ENCODE data around the gene GNPTAB.

Gene GNPTAB

DNA sequence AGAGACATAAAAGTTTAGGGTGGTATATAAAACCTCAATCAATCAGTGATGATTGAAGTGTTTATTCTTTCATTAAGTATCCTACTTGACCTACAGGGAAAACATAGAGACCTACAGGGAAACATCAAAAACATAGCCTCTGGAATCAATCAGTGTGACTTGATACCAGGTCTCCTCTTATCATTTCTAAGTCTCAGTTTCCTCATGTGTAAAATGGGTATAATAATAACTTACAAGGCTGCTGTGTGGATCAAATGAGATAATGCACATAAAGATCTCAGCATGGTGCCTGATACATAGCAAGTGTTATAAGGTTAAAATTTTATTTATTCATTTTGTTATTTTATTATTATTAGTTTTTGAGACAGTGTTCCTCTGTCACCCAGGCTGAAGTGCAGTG, 22.2 kb upstream of the GNPTAB start:
- no peak overlapping the region for H3K4me3 ChIP-seq (ENCODE audit: control insufficient read depth, low read depth, low read length)
- TF ChIP-seq, protein P1, sequence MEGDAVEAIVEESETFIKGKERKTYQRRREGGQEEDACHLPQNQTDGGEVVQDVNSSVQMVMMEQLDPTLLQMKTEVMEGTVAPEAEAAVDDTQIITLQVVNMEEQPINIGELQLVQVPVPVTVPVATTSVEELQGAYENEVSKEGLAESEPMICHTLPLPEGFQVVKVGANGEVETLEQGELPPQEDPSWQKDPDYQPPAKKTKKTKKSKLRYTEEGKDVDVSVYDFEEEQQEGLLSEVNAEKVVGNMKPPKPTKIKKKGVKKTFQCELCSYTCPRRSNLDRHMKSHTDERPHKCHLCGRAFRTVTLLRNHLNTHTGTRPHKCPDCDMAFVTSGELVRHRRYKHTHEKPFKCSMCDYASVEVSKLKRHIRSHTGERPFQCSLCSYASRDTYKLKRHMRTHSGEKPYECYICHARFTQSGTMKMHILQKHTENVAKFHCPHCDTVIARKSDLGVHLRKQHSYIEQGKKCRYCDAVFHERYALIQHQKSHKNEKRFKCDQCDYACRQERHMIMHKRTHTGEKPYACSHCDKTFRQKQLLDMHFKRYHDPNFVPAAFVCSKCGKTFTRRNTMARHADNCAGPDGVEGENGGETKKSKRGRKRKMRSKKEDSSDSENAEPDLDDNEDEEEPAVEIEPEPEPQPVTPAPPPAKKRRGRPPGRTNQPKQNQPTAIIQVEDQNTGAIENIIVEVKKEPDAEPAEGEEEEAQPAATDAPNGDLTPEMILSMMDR (conservative IDR thresholded peaks at IDR 0.05; ENCODE audit: control insufficient read depth, insufficient read depth, low read depth, low read length) = no peak
- DNase-seq (ENCODE audit: low read depth) = no peak

- no peak for DNase-seq (ENCODE audit: low read depth)
- H3K4me3 ChIP-seq (ENCODE audit: control insufficient read depth, low read depth, low read length) = no peak overlapping the region
- TF ChIP-seq, protein P1 (conservative IDR thresholded peaks at IDR 0.05; ENCODE audit: control insufficient read depth, insufficient read depth, low read depth, low read length) = no peak
Observed at GRCh38 chr12:101850199-101850598, 19.4 kb upstream of the GNPTAB start.

- TF ChIP-seq, protein P1 (conservative IDR thresholded peaks at IDR 0.05; ENCODE audit: control insufficient read depth, insufficient read depth, low read depth, low read length) = no peak
- DNase-seq (ENCODE audit: low read depth) = no peak
- no peak overlapping the region for H3K4me3 ChIP-seq (ENCODE audit: control insufficient read depth, low read depth, low read length)
Observed at GRCh38 chr12:101847325-101847724, 16.6 kb upstream of the GNPTAB start.

GRCh38 chr12:101845137-101845711, 14.5 kb upstream of the GNPTAB start:
- H3K4me3 ChIP-seq (ENCODE audit: control insufficient read depth, low read depth, low read length) = no peak overlapping the region
- TF ChIP-seq, protein P1 (conservative IDR thresholded peaks at IDR 0.05; ENCODE audit: control insufficient read depth, insufficient read depth, low read depth, low read length) = no peak
- no peak for DNase-seq (ENCODE audit: low read depth)

DNA sequence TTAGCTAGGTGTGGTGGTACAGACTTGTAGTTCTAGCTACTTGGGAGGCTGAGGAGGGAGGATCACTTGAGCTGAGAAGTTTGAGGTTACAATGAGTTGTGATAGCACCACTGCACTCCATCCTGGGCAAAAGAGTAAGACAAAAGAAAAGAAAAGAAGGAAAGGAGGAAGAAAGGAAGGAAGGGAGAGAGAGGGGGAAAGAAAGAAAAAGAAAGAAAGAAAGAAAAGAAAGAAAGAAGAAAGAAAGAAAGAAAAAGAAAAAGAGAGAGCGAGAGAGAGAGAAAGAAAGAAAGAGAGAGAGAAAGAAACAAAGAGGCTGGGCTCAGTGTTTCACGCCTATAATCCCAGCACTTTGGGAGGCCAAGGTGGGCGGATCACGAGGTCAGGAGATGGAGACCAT, 10.3 kb upstream of the GNPTAB start:
- H3K4me3 ChIP-seq (ENCODE audit: control insufficient read depth, low read depth, low read length) = no peak overlapping the region
- TF ChIP-seq, protein P1 (conservative IDR thresholded peaks at IDR 0.05; ENCODE audit: control insufficient read depth, insufficient read depth, low read depth, low read length) = no peak
- no peak for DNase-seq (ENCODE audit: low read depth)

- TF ChIP-seq, protein P1 (conservative IDR thresholded peaks at IDR 0.05; ENCODE audit: control insufficient read depth, insufficient read depth, low read depth, low read length) = peak; percentile 88
- H3K4me3 ChIP-seq (ENCODE audit: control insufficient read depth, low read depth, low read length) = no peak overlapping the region
- DNase-seq (ENCODE audit: low read depth) = peak; percentile 63
Observed at GRCh38 chr12:101839324-101840283, 8.8 kb upstream of the GNPTAB start.

All from fibroblast of mammary gland (primary cell).